Epithelial cell of proximal tubule (primary cell): Measurements from ENCODE around the gene FBXO2. TPM values are rescaled to one million over a fixed set of nuclear protein-coding genes. Genes with fewer than 3 reads are reported as not detected.

ENCODE experiments used
- DNase-seq: peaks from one replicate; pipeline ENCODE4 v3.0.0-alpha.2; 2011; ENCODE audit warnings: low read depth
- H3K4me3 ChIP-seq: 2 replicates; pipeline ENCODE4 v1.5.1; 2011; ENCODE audit warnings: low read depth, mild to moderate bottlenecking, low read length
- total RNA-seq: library from RNA; depleted of rRNA; stranded (reverse); fragments of >200 nt; gene quantifications from 2 replicates; pipeline ENCODE4 v1.2.3, GENCODE V29; 2015
- TF ChIP-seq, protein P1 (sequence below): conservative IDR thresholded peaks from 2 replicates; pipeline ENCODE4 v1.5.1; 2012; ENCODE audit warnings: low read depth, mild to moderate bottlenecking, low read length

FBXO2 gene
- total RNA-seq, 1 donor from 2014 or later, result 6.5 TPM

DNA sequence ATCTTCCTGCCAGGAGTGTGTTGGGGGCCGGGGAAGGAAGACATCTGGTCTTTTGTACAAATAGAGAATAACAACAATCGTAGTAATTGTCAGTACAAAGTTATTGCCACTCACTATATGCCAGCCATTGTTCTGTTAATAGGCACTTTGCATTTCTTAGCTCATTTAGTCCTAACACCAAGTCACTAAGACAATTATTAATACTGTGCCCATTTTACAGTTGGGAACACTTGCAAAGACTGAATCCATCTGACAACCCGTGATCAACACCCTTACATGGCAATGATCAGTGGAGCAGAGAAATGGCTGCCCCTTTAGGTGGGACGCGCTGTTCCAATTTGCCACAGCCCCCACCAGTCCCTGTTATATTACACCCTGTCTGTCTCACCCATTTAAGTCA lies 33.3 kb downstream of the FBXO2 start:
- no peak for DNase-seq
- TF ChIP-seq, protein P1, sequence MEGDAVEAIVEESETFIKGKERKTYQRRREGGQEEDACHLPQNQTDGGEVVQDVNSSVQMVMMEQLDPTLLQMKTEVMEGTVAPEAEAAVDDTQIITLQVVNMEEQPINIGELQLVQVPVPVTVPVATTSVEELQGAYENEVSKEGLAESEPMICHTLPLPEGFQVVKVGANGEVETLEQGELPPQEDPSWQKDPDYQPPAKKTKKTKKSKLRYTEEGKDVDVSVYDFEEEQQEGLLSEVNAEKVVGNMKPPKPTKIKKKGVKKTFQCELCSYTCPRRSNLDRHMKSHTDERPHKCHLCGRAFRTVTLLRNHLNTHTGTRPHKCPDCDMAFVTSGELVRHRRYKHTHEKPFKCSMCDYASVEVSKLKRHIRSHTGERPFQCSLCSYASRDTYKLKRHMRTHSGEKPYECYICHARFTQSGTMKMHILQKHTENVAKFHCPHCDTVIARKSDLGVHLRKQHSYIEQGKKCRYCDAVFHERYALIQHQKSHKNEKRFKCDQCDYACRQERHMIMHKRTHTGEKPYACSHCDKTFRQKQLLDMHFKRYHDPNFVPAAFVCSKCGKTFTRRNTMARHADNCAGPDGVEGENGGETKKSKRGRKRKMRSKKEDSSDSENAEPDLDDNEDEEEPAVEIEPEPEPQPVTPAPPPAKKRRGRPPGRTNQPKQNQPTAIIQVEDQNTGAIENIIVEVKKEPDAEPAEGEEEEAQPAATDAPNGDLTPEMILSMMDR, result no peak
- no peak overlapping the region for H3K4me3 ChIP-seq

DNA sequence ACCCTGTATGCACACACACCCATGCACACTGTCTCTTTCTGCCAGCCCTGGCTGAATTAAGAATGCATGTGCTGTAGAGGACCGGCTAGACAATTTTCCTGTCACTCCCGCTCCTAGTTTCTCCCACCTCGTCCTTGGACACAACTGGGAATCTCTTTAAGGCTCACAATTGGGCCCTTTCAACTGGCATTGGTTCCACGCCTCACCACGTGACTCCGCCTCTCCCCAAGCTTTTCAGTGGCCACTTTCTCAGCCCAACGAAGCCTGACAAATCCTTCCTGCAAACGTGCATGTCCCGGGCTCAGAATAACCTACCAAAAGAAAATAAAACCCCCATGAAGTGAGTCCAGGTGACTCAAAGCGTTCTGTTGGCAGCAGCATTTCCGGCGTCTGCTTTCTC lies 33.8 kb downstream of the FBXO2 start:
- no peak for DNase-seq
- TF ChIP-seq, protein P1, result no peak
- H3K4me3 ChIP-seq, result no peak overlapping the region

DNA sequence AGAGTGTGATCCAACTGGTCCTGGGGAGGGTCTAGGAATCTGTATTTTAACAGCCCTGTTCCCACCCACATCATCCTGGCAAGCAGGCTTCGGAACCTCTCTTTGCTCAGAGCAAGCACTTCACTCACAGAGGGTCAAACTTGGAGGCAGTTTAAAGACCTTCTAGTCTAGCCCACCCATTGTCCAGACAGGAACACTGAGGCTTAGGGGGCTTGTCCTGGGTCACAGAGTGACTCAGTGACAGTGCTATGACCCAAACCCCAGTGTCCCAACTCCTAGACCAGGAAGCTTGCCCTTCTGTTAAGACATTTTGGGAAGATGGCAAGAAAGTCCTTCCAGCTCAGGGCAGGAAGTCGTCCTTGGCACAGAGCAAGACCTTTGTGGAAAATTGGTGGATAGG lies 36.5 kb downstream of the FBXO2 start:
- TF ChIP-seq, protein P1, result no peak

DNA sequence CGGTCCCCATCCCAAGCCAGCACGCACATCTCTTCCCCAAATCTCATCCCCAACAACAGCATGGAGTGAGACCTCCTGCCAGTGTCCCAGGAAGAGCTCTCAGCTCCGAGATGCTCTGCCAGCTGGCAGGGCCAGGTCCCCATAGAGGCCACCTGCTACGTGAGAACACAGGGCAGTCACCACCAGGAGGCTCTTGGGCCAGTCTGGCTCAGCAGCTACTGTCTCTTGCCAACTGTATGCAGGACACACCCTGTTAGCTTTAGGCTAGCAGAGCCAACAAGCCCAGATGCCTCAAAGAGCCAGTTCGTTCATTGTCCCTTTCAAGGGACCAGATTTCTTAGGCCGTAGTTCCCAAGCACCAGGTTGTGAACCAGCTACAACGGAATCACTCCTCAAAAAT lies 36.9 kb downstream of the FBXO2 start:
- TF ChIP-seq, protein P1, result no peak
- H3K4me3 ChIP-seq, result no peak overlapping the region
- DNase-seq, result no peak

More for the DNA sequence above, 36.5 kb downstream of the FBXO2 start:
- DNase-seq, result no peak
- H3K4me3 ChIP-seq, result no peak overlapping the region

DNA sequence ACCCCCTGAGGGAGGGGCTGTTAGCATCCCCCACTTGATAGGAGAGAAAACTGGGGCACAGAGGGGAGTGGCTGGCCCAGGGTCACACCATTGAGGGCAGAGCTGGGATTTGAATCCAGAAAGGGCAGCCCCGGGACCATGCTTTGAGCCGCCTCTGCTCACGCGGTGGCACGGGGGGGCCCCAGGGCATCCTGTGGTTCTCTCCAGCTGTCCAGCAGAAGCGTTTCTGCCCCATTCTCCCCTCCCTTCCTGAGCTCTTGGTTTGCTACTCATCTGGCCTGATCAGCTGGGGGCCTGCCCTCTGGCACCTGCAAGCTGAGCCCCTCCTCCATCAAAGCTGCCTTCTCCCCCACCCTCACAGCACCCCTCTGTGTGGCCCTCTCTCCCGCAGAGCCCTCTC lies 37.5 kb downstream of the FBXO2 start:
- H3K4me3 ChIP-seq, result no peak overlapping the region
- DNase-seq, result no peak
- TF ChIP-seq, protein P1, result no peak

DNA sequence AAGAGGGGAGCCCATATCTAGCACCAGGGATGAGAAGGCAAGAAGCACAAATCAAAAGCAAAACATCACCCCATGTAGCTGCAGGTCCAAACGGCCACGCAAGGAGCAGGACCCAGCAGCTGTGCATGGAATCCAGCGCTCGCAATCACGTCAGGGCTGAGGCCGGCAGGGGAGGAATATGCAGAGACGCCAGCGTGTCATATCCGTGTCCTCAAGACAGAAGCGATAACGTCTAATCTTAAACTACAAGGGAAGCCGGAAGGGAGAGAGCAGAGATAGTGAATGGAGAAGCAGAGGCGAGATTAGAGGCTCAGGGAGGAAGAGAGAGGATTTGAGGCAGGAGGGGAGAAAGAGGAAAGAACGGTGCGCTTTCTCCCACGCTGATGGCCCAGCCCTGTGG lies 39.1 kb downstream of the FBXO2 start:
- H3K4me3 ChIP-seq, result no peak overlapping the region
- TF ChIP-seq, protein P1, result no peak
- DNase-seq, result no peak

DNA sequence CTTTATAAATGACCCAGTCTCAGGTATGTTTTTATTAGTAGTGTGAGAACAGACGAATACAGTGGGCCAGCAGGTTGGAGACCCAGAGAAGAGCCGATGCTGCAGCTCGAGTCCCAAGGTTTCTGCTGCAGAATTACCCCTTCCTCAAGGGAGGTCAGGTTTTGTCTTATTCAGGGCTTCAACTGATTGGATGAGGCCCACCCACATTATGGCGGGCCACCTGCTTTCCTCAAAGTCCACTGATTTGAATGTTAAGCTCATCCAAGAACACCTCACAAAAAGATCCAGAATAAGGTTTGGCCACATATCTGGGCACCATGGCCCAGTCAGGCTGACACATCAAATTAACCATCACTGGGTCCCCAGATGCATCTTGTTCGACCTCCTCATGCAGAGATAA lies 40.9 kb downstream of the FBXO2 start:
- TF ChIP-seq, protein P1, result no peak
- no peak for DNase-seq
- no peak overlapping the region for H3K4me3 ChIP-seq
